OCI-M2 (cell line): ENCODE results near the gene WDR87.
"Not testable (repeated sequence)": the region's sequence is repeated elsewhere in the genome, so short reads cannot be mapped to it uniquely, and the experiment has no call there.

Experiments
- DNase-seq: peaks from one replicate; lab custom pipeline; 2025; ENCODE audit not compliant: unreplicated experiment; lab: John Stamatoyannopoulos, UW

The WDR87 gene

DNA sequence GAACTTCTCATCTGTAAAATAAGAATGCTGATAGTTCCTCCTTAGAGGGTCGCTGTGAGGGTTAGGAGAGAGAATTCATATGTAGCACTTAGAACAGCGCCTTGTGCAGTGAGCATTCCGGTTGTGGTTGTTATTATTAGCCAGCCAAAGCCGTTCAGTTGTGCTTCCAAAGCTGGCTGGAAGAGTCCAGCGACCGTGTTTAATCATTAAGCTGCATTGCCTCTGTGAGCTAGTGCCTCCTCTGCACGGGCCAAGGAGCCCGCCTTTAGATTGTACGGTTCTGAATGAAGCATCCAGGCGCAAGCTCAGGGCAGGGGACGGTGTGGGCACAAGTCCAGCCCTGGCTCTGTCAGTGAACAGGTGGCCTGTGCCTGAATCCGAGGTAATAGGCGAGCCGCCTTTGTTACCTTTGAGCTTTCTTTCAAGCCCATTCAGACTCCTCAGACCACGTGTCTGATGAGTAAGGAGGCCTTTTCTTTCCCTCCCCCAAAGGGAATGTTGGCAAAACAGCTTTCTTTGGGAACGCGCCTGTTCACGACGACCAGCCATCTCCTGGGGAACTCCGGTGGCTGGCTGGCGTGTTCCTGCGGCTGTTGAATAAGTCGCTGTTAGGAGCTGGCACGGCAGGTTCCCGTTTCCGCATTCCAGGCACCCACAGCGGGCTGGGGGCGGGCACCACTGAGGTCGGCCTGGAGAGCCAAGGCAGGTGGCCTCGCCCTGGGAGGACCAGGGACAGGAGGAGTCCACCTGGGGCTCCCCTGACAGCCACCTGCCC, 25.7 kb upstream of the WDR87 start:
- no peak for DNase-seq

DNA sequence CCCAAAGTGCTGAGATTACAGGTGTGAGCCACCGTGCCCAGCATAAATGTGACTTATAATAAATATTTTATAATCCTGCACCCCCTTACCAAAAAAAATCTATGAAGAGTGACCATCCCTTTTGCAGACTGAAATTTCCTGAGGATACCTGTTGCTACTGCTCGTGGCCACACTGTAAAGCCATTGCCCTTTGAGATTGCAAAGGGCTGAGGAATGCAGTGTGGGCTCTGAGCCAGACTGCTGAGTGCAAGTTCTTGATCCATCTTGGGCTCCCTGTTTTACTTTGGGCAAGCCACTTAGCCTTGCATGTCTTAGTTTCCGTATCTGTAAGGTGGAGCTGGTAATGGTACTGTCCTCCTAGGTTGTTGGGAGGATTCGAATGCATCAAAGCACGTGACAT, 24.0 kb upstream of the WDR87 start:
- no peak for DNase-seq

DNA sequence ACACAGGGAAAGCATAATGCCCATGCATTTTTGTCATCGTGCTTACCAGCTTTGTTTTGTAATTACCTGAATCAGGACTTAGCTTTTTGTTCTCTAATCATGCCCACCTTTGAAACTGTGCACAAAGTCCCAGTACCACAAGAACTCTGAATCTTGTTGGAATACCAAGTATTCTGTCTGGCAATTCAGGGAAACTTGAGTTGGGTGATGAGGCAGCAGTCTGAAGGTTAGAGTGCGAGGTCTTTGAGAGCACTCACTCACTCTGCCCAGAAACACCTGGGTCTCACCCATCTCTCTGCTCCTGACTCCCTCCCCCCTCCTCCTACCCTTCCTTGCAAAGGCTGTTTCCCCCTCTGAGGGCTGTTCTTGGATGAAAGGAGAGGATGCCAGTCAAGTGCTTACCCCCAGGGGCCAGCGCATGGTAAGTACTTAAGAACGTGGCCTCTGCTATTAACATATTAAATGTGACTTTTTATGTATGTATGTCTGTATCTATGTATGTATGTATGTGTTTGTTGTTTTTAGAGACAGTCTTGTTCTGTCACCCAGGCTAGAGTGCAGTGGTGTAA, 23.0 kb upstream of the WDR87 start:
- no peak for DNase-seq

DNA sequence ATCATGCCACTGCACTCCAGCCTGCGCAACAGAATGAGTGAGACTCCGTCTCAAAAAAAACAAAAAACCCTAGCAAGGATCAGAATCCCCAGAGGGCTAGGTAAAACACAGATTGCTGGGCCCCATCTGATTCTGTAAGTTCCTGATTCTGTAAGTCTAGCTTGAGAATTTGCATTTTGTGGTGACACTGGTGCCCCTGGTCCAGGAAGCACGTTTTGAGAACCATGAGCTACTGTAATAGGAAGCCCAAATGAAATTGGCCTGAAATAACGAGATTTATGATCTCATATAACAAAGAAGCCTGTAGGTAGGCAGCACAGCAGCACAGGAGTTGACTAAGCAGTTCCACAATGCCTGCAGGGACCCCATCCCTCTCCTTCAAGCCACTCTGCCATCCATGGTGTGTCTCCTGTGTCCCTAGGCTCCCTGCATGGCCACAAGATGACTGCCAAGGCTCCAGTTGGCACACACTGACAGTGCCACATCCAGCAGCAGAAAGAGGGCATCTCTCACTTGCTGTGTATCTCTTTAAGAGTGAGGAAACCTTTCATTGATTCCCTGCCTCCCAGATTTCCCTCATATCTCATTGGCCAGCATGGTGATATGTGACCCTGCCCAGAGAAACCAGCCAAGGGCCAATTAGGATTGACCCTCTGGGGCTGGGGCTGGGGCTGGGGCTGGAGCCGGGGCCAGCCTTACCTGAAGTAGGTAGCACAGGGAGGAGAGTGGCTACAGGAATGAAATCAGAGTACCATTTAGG, 22.3 kb upstream of the WDR87 start:
- DNase-seq = no peak

DNA sequence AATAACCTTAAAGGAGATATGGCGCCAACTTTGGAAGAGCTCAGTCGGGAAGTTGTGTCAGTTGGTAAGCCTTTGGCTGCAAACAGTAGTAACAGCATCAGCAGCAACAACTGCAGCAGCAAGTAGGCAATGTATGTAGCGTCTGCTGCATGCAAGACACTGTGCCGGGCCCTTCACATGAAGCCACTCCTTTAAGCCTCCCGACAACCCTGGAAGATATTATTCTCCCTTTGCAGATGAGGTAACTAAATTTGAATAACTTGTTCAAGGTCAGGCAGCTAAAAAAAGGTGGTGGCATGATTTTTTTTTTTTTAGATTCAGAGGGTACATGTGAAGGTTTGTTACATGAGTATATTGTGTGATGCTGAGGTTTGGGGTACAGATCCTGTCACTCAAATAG, 20.3 kb upstream of the WDR87 start:
- DNase-seq = no peak

DNA sequence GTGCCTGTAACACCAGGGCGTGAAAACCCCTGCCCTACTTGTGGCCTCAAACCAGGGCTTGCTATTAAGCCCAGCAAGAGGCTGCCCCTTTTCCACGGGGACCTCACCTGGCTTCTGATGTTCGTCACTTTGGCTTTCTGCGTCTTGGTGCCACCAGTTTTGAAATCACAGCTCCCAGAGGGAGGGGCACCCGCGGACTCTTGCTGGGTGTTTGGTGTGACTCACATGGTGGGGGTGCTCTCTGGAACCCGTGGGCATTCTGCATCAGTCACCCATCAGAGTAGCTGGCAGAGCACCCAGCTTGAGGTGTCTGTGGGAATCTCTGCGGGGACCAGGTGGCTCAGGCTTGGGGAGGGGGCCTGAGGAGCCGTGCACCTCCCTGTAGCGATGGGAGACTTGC, 19.9 kb upstream of the WDR87 start:
- DNase-seq = no peak

DNA sequence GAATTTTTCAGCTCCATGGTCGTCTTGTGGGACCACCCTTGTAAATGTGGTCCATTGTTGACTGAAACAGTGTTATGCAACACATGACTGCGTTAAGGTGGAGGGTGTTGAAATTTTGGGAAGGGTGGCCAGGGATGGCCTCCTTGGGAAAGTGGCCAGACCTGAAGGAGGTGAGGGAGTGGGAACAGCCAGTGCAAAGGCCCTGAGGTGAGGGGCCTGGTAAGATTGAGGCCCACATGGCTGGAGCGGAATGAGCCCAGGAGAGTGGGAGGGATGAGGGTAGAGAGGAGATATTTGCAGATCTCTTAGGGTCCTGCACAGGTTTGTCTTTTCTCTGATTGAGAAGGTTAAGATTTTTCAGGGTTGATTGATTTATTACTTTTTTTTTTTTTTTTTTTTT, 18.8 kb upstream of the WDR87 start:
- no peak for DNase-seq

DNA sequence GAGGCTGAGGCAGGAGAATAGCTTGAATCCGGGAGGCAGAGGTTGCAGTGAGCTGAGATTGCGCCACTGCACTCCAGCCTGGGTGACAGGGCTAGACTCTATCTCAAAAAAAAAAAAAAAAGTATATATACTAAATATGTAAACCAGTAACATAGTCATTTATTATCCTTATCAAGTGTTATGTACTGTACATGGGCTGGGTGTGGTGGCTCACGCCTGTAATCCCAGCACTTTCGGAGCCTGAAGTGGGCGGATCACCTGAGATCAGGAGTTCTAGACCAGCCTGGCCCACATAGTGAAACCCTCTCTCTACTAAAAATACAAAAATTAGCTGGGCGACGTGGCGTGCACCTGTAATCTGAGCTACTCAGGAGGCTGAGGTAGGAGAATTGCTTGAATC, 18.2 kb upstream of the WDR87 start:
- not testable (repeated sequence) for DNase-seq

DNA sequence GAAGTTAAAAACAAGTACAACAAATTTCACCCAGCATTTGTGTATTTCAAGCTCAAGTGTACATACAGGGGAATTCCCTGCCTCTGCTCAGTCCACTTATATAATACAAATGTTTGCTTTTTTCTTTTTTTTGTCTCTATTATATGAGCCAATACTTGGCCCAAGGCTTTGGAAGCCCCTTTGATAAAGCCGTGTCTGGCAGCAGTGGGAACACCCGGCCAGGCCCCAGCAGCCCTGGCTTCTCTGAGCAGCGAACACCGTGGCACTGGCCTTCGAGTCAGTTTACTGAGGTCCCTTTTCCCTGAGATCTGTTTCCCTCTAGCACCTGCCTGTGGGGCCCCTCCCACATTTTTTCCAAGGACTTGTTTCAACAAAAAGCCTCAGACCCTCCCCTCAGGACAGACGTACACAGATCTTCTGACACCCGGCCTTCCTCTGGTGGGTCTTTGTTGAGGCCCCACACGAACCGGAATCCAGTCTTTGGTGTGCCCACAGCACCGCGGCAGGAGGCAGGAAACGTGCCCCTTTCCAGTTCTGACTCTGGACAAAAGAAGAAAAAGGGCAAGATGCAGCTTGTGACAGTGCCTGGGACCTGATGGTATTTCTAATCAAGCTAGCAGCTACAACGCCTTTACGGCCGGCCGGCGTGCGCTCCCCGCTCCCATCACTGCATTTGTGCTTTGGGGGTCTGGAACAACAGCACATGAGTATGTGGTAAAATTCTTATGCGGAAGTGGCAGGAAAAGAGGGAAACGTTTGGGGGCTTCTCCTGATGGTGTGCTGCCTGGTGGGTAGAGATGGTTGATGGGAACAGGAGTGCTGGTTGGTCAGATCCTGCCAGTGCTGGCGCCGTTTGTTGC, 14.4 kb upstream of the WDR87 start:
- no peak for DNase-seq

DNA sequence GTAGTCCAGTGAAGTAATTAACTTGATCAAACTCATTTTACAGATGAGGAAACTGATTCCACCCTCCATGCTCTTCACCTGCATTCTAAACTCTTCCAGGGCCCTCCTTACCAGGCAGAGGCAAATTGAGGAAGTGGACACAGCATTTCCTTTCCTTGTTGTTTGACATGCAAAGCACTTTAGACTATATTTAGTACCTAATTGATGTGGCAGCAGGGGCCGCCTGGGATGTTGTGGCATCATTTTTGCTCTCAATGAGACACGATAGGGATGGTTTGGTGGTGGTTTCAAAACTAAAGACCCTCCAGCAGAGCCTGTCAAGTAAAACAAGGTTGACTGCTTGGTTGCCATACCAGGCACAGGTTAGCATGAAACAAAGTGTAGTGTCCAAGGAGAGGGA, 8.5 kb upstream of the WDR87 start:
- no peak for DNase-seq

DNA sequence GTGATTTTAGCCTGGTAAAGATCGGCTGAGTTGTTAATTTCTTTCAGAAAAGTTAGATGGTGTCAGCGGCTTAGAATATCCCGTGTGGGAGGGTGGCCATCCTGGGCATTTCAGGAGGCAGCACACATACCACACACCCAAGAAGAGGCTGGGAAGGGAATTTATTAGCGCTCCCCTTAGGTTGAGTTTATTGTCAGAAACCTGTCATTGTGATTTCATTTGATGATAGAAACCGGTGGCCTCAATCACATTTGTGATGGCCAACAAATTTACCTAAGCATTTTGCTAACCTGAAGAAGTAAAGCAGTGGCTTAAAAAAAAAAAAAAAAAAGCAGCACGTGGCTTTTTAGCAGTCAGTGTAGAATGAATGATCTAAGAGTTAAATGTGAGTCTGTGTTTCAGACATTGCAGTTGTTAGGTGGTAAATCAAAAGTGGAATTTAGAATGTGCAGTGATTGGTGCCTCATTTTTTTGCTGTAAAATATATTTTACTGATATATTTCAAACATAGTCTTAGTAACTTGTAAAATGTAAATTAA, 3.3 kb upstream of the WDR87 start:
- DNase-seq = no peak

DNA sequence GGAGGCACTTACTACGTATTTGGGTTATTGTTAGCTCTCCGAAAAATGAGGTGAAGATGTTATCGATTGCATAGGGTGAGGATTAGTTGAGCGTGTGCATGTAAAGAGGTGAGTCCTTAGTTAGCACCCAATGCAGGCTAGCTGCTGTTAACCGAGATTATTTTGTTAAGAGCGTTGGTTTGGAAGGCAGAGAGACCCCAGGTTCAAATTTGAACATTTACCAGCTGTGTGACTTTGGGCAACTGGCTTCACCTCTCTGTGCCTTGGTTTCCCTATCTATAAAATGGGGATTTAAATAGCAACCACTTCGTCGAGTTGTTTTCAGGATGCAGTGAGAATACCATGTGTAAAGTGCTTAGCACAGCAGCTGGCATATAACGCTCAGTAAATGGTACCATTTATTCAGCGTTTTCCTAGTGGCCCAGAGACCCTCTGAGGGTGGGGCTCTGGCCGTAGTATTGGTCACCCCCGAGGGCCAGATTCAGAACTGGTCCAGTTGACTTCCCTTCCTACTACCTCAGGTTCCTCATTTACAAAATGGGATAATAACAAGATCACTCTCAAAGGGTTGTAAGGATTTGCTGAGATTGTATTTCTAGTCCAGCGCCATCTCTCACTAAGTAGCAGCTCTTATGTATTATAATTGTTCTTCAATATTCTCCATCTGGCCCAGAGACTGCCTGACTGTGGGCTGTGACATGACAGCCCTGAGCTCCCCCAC, 1.5 kb upstream of the WDR87 start:
- no peak for DNase-seq

DNA sequence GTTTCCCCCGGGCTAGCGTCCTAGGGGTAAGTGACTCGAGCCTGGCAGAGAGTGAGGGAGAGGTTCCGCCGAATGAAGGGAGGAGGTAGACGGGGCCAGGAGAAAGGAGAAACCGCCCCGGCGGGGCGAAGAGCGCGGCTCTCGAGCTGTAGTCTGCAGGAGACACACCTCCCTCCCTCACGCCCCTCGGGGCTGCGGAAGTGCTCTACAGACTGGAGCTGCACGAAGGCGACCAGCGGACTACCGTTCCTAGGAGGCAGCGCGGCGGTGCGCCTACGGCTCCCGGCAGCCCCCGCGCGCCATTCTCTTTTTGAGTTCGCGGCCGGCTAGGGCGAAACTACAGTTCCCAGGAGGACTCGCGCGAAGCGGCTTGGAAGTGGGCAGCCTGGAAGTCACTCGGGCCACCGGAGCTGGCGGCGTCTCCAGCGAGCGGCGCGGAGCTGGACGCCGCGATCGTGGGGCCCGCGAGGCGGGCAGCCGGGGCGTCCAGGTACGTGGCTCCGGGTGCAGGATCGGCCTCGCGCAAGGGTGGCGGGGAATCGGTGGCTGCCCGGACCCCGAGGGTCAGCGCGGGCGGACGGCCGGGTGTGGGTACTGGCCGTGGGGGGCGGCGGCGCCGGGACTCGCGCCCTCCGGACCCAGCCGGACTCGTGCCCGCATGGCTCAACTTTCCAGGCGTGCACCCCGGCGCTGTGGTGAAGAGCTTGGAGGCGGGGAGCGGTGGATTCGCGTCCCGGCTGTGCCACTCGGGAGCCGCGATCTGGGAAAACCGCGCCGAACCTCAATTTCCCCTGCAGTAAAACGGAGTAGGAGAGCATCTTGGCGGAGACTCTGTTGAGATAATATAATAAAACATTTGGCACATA, 708 bp upstream of the WDR87 start, which contains the start of gene SIPA1L3:
SIPA1L3 (plus strand) TSS at position 340 of the 866 bp plus-strand sequence. CDS start 174,358 bp downstream, outside the sequence.
- DNase-seq = peak; percentile 100

DNA sequence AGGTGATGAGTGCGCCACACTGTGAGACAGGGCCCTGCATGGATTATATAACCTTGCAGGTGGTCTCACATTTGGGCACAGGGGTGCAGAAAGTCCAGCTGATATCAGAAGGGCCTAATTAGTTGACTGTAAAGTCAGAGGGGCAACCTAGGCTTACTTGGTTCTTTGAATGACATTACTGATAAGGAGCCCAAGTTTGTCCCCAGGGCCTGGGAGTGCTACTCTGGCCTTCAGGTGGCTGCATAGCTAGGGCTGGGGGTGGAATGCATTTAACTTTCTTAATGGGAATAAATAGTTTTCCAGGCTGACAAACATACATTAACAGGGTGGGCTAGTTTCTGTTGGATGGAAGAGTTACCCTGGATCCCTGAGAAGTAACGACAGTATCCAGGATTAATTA, 3.3 kb downstream of the WDR87 start:
- no peak for DNase-seq

DNA sequence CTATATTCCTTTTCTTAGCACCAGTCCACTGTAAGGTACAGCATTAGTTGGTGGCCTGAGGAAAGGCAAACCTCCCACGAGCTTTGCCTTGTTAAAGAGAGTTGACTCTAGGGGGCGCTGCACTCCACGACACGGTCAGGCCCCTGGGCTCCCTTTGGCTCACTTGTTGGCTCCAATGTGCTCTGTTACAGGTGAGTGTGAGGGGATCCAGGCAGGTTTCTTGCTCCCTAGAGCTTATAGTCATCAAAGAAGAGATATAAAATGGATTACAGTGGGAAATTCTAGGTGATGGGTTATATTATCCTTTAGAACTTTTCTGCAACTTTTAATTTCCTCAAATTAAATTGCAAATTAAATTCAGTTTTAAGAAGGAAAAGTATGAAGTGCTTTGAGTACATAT, 3.7 kb downstream of the WDR87 start:
- peak; percentile 99 for DNase-seq

DNA sequence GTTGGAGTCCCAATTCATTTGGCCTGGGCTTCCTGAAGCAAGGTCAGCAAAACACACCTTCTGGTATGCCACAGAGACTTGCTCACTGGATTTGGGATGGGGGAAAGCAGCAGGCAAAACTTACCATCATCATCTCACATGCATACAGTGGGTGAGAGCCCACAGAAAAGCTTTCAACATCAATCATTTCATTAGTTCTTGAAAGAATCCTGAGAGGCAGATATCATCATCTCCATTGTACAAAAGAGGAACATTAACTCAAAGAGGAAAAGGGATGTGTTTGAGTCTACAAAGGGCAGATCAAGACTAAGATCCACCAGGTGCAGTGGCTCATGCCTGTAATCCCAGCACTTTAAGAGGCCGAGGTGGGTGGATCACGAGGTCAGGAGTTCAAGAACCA, 6.4 kb downstream of the WDR87 start:
- no peak for DNase-seq

DNA sequence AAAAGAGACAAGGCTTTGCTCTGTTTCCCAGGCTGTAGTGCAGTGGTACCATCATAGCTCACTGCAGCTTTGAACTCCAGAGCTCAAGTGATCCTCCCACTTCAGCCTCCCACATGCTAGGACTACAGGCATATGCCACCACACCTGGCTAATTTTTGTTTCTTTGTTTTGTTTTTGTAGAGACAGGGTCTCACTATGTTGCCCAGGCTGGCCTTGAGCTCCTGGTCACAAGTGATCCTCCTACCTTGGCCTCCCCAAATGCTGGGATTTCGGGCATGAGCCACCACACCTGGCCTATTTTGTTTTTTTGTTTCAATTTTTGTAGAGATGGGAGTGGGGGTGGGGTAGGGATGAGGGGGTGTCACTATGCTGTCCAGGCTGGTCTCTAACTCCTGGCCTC, 6.9 kb downstream of the WDR87 start:
- DNase-seq = no peak

DNA sequence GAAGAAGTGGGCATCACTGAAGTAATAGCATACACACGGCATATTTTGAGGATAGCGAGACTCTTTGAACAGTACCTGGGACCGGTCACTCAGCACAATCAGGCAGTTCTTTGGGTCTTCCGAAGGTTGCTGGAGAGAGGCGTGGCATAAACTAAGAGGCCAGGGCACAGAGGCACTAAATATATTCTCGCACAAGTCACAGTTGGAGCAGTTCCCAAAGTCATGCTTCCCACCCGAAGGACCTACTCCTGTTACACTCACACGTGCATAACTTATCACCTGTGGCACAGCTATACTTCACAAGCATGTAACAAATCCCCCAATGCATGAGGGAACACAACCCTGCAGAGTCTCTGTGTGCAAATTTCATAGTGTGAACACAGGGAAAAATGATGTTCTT, 10.2 kb downstream of the WDR87 start:
- DNase-seq = no peak

DNA sequence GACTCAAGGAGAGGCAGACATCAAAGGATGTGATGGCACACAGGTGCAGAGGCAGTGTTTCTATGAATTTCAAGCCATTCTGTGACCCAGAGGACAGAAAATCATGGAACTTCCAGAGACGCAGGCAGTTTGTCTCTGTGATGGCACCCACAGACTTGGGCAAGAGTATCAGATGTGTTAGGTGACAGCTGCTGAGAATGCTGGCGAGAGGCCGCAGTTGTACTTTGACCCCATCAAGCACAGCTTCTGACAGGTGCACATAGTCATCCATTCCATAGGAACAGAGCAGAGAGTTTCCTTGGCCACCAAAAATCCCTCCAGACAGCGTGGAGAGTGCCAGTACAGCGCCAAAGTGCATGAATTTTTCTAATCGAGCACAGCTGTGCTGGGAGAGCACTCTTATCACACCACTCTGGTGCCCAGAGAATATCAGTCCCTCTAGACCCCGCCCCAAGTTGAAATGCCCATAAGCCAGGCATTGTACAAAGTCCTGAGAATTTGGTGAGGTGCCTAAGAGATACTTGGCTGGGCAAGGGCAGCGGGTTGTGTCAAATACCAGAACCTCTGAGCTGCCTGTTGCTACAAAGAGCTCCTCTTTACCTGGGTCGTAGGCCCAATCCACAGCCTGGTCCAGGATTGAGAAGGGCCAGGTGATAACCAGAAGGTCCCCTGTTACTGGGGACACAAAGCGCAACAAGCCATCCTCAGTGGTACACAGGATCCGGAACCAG, 12.4 kb downstream of the WDR87 start:
- DNase-seq = no peak
